ENCODE results near the gene SYTL3.

DNA sequence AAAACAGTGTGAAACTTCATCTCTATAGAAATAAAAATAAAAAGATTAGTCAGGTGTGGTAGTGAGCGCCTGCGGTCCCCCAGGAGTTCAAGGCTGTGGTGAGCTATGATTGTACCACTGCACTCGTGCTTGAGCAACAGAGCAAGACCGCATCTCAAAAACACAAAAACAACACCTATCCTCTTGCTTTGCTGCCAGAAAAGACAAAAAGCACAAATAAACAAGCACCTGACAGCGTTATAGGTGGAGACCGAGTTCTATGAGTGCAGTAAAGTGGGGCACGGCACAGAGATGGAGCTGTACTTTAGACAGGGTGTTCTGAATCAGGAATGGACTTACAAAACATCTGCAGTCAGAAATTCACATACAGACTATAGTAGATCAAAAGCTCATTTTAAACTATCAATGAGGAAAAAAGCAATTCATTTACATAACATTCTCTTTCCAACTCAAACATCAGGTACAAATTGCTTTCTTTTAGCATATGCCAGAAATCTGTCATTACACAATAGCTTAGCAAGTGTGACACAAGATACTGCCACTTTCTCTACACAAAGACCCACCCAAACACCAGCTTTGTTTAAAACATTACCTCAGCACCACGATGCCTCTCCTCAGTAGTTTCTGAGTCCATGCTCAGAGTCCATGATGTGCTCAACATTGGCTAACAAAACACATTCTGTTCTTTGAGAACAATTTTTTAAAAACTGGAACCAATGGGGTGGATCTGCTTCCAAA, 159.3 kb downstream of the SYTL3 start:
- TF ChIP-seq, protein P1, sequence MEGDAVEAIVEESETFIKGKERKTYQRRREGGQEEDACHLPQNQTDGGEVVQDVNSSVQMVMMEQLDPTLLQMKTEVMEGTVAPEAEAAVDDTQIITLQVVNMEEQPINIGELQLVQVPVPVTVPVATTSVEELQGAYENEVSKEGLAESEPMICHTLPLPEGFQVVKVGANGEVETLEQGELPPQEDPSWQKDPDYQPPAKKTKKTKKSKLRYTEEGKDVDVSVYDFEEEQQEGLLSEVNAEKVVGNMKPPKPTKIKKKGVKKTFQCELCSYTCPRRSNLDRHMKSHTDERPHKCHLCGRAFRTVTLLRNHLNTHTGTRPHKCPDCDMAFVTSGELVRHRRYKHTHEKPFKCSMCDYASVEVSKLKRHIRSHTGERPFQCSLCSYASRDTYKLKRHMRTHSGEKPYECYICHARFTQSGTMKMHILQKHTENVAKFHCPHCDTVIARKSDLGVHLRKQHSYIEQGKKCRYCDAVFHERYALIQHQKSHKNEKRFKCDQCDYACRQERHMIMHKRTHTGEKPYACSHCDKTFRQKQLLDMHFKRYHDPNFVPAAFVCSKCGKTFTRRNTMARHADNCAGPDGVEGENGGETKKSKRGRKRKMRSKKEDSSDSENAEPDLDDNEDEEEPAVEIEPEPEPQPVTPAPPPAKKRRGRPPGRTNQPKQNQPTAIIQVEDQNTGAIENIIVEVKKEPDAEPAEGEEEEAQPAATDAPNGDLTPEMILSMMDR (IDR thresholded peaks at IDR 0.05), result no peak
- peak; percentile 8 to 35 for TF ChIP-seq POLR2A (IDR thresholded peaks at IDR 0.05)

Measured in Peyer's patch (tissue), 4 donors.